GM12873 (cell line): ENCODE results near the gene TRIM75.

Experiments used
- TF ChIP-seq, protein P1 (sequence below): IDR thresholded peaks from 2 replicates; pipeline ENCODE4 v1.5.1; 2012; ENCODE audit warnings: low read depth, mild to moderate bottlenecking, moderate library complexity, low read length, control low read depth; ENCODE audit not compliant: insufficient read depth; ENCODE audit errors: missing control alignments

Gene TRIM75

DNA sequence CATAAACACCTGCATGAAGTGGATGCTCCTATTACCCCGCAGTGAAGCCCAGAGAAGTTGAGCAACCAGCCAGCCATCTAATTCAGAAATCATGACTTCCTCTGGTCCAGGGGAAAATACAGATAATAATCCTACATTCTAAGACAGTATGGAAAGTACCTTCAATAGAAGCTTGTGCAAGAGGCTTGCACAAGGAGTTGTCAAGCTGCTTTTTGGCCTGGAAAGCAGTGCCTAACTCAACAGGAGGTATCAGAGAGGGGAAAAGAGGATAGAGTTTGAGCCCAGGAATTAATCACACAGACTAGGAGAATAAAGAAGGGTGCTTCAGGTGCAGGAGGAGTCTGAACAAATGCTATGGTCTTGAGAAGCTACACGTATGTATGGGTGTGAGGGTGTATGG, 32.3 kb downstream of the TRIM75 start:
- TF ChIP-seq, protein P1, sequence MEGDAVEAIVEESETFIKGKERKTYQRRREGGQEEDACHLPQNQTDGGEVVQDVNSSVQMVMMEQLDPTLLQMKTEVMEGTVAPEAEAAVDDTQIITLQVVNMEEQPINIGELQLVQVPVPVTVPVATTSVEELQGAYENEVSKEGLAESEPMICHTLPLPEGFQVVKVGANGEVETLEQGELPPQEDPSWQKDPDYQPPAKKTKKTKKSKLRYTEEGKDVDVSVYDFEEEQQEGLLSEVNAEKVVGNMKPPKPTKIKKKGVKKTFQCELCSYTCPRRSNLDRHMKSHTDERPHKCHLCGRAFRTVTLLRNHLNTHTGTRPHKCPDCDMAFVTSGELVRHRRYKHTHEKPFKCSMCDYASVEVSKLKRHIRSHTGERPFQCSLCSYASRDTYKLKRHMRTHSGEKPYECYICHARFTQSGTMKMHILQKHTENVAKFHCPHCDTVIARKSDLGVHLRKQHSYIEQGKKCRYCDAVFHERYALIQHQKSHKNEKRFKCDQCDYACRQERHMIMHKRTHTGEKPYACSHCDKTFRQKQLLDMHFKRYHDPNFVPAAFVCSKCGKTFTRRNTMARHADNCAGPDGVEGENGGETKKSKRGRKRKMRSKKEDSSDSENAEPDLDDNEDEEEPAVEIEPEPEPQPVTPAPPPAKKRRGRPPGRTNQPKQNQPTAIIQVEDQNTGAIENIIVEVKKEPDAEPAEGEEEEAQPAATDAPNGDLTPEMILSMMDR = no peak

DNA sequence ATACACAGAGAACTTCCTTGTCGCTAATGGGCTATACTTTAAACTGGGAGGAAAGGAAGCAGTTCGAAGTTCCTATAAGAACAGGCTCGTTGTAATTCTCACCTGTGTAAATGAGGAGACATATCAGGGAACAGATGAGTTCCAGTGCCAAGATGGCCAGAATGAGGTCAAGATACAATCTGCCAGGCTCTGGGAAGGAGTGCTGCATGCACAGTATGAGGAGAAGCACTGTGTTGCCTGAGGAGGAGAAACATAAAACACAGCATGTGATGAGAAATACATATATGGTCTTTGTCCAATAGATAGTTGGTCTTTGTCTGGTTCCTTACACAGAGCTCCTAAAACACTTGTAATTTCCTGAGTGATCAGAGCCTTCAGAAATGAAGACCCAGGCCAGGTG, 34.7 kb downstream of the TRIM75 start:
- TF ChIP-seq, protein P1 = no peak

DNA sequence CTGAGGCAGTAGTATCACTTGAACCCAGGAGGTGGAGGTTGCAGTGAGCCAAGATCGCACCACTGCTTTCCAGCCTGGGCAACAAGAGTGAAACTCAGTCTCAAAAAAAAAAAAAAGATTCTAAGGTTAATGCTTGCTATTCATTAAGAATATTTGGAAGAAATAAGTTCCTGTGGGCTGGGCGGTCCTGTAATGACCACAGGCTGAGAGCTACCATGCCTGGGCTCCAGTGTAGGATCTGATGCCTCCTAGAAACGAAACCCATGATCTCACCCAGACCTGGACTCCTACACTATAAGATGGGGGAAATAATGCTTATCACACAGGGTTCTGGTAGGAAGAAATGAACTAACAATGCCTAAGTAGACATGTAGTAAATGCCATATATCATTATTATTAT, 41.2 kb downstream of the TRIM75 start:
- TF ChIP-seq, protein P1 = no peak

DNA sequence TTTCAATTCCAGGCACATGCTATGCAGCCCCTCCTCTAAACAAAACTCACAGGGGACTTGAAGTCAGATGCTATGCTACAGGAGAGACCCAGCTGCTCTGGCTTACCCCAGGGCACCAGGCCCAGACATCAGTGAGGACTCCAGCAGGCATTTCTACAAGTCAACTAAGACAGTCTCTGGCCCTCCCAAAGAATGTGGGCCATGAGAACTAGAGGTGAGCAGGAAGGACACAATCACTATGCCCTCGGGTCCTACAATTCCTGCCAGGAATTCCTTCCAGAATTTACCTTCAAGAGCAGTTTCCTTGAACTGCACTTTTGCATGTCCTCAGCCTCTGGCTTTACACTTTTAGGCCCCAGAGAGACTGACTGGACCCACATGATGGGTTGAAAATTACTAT, 41.6 kb downstream of the TRIM75 start:
- TF ChIP-seq, protein P1 = no peak

DNA sequence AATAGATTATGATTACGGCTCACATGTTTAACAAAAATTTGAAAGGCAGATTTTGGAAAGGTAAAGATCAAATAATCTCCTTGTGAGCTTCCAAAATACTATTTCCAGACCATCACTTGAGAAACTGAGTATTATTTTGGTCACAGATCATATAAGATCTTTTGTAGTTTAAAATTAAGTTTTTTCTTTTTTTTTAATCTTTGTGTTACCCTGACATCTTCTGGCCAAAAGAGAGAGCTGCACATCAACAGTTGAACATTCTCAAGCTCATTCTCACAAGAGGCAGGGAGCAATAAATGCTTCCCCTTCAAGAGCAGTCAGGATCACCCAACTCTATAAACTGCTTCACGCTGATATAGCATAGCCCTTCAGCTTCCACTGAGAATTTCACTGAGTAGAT, 43.1 kb downstream of the TRIM75 start:
- TF ChIP-seq, protein P1 = peak; percentile 47

DNA sequence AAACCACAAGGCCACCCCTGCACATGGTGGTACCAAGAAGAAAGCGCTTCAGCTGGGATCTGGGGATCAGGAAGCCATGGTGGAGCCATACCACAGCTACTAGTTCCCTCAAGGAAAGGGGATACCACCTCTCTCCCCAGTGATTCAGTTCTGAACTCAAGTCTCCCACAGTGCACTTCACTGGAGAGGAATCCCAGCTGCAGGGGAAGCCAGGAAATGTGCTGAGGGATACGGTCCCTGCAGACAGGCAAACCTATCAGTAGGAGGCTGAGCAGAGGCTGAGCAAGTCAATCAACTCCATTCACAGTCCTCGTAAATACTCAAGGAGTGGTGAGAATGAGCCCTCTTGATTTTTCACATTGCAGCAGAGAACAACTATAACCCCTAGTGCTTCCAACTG, 48.0 kb downstream of the TRIM75 start:
- TF ChIP-seq, protein P1 = no peak

DNA sequence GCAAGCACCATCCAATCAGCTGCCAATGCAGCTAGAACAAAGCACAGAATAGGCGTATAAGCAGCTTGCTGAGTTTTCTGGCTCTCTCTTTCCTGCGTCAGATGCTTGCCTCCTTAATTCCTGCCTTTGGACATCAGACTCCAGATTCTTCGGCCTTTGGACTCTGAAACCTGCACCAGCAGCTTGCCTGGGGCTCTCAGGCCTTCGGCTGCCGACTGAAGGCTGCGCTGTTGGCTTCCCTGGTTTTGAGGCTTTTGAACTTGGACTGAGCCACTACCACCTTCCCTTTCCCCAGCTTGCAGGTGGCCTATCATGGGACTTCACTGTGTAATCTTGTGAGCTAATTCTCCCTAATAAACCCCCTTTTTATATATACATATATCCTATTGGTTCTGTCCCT, 52.9 kb downstream of the TRIM75 start:
- TF ChIP-seq, protein P1 = no peak
